Measurements from ENCODE around the gene TIRAP. TPM values are rescaled to one million over a fixed set of nuclear protein-coding genes. Genes with fewer than 3 reads are reported as not detected.

The TIRAP gene
- total and polyA plus RNA-seq, 2 donors (not counting 1 experiment from before 2014, with no cell fraction given): 4.8 to 5.4 TPM

DNA sequence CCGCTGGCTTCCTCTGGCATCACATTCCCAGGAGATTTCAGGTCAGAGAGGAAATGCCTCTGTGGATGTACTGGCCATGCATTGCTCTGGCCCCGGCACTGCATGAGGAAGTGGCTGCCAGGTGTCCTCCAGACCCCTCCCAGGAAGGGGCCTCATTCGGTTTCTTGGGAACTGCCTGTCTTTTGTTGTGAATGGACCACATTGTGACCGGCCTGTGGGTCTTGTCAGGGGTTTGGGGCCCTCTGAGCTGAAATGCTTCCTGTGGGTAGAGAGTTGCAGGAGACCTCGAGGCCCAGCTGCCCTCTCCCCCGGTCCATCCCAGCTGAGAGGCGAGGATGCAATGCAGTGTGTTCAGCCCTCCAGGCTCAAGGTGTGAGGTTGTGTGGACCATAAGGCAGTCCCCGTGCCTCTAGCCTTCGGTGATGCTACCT is 53.8 kb downstream of the TIRAP start:
- no peaks in the 10 kb centered on the region for H3K27me3 ChIP-seq (ENCODE audit: control insufficient read depth, insufficient read depth, low read length)
- no peak overlapping the region for H3K4me3 ChIP-seq (replicated peaks in 1 of 4; ENCODE audit: control extremely low read depth in 1 of 4, insufficient read depth in 1 of 4, low read depth in 3 of 4, low read length in 4 of 4)
- H3K27ac ChIP-seq (ENCODE audit: insufficient read depth, low read length): no peak overlapping the region
- H3K4me2 ChIP-seq (ENCODE audit: extremely low read depth, insufficient read depth, low read length): no peak overlapping the region
- H3K79me2 ChIP-seq (ENCODE audit: control insufficient read depth, insufficient read depth, low read length): no peaks in the 10 kb centered on the region
- peak in 1 of 2 donors; percentile 14 for DNase-seq (ENCODE audit: low read depth in 2 of 2)
- no peaks in the 10 kb centered on the region for H4K20me1 ChIP-seq (ENCODE audit: control insufficient read depth, extremely low read depth, insufficient read depth, low read length)
- no peak for TF ChIP-seq EZH2 (IDR thresholded peaks at IDR 0.05; ENCODE audit: low read length, missing control alignments)
- TF ChIP-seq, protein P1, sequence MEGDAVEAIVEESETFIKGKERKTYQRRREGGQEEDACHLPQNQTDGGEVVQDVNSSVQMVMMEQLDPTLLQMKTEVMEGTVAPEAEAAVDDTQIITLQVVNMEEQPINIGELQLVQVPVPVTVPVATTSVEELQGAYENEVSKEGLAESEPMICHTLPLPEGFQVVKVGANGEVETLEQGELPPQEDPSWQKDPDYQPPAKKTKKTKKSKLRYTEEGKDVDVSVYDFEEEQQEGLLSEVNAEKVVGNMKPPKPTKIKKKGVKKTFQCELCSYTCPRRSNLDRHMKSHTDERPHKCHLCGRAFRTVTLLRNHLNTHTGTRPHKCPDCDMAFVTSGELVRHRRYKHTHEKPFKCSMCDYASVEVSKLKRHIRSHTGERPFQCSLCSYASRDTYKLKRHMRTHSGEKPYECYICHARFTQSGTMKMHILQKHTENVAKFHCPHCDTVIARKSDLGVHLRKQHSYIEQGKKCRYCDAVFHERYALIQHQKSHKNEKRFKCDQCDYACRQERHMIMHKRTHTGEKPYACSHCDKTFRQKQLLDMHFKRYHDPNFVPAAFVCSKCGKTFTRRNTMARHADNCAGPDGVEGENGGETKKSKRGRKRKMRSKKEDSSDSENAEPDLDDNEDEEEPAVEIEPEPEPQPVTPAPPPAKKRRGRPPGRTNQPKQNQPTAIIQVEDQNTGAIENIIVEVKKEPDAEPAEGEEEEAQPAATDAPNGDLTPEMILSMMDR (conservative IDR thresholded peaks at IDR 0.05 in 1 of 2, IDR thresholded peaks at IDR 0.05 in 1 of 2; ENCODE audit: low read depth in 1 of 2, low read length in 2 of 2): no peak
- peaks cover 5% of the 10 kb centered on the region for H3K36me3 ChIP-seq (ENCODE audit: control insufficient read depth, insufficient read depth, low read length)
- no peak overlapping the region for H2AFZ ChIP-seq (ENCODE audit: low read length)
- no peak overlapping the region for H3K9ac ChIP-seq (ENCODE audit: insufficient read depth, low read length)
- H3K4me1 ChIP-seq (ENCODE audit: control insufficient read depth, extremely low read depth, insufficient read depth, low read length): peaks cover 18% of the 10 kb centered on the region
- no peaks in the 10 kb centered on the region for H3K9me3 ChIP-seq (ENCODE audit: control insufficient read depth, insufficient read depth, low read depth, low read length)

GRCh38 chr11:126337126-126337473 is 54.2 kb downstream of the TIRAP start:
- peaks cover 17% of the 10 kb centered on the region for H3K4me1 ChIP-seq (ENCODE audit: control insufficient read depth, extremely low read depth, insufficient read depth, low read length)
- no peak overlapping the region for H2AFZ ChIP-seq (ENCODE audit: low read length)
- H3K27ac ChIP-seq (ENCODE audit: insufficient read depth, low read length): no peak overlapping the region
- no peak overlapping the region for H3K4me2 ChIP-seq (ENCODE audit: extremely low read depth, insufficient read depth, low read length)
- no peaks in the 10 kb centered on the region for H3K27me3 ChIP-seq (ENCODE audit: control insufficient read depth, insufficient read depth, low read length)
- no peaks in the 10 kb centered on the region for H3K9me3 ChIP-seq (ENCODE audit: control insufficient read depth, insufficient read depth, low read depth, low read length)
- no peak for DNase-seq (ENCODE audit: low read depth in 2 of 2)
- TF ChIP-seq, protein P1 (conservative IDR thresholded peaks at IDR 0.05 in 1 of 2, IDR thresholded peaks at IDR 0.05 in 1 of 2; ENCODE audit: low read depth in 1 of 2, low read length in 2 of 2): no peak
- no peak for TF ChIP-seq EZH2 (IDR thresholded peaks at IDR 0.05; ENCODE audit: low read length, missing control alignments)
- no peak overlapping the region for H3K9ac ChIP-seq (ENCODE audit: insufficient read depth, low read length)
- H3K79me2 ChIP-seq (ENCODE audit: control insufficient read depth, insufficient read depth, low read length): no peaks in the 10 kb centered on the region
- H3K36me3 ChIP-seq (ENCODE audit: control insufficient read depth, insufficient read depth, low read length): peaks cover 5% of the 10 kb centered on the region
- no peaks in the 10 kb centered on the region for H4K20me1 ChIP-seq (ENCODE audit: control insufficient read depth, extremely low read depth, insufficient read depth, low read length)
- H3K4me3 ChIP-seq (replicated peaks in 1 of 4; ENCODE audit: control extremely low read depth in 1 of 4, insufficient read depth in 1 of 4, low read depth in 3 of 4, low read length in 4 of 4): no peak overlapping the region

- H3K4me2 ChIP-seq (ENCODE audit: extremely low read depth, insufficient read depth, low read length): no peak overlapping the region
- TF ChIP-seq EZH2 (IDR thresholded peaks at IDR 0.05; ENCODE audit: low read length, missing control alignments): no peak
- TF ChIP-seq, protein P1 (conservative IDR thresholded peaks at IDR 0.05 in 1 of 2, IDR thresholded peaks at IDR 0.05 in 1 of 2; ENCODE audit: low read depth in 1 of 2, low read length in 2 of 2): no peak
- H3K9me3 ChIP-seq (ENCODE audit: control insufficient read depth, insufficient read depth, low read depth, low read length): no peaks in the 10 kb centered on the region
- peaks cover 5% of the 10 kb centered on the region for H3K36me3 ChIP-seq (ENCODE audit: control insufficient read depth, insufficient read depth, low read length)
- H3K27ac ChIP-seq (ENCODE audit: insufficient read depth, low read length): no peak overlapping the region
- H4K20me1 ChIP-seq (ENCODE audit: control insufficient read depth, extremely low read depth, insufficient read depth, low read length): no peaks in the 10 kb centered on the region
- peaks cover 14% of the 10 kb centered on the region for H3K4me1 ChIP-seq (ENCODE audit: control insufficient read depth, extremely low read depth, insufficient read depth, low read length)
- H3K27me3 ChIP-seq (ENCODE audit: control insufficient read depth, insufficient read depth, low read length): no peaks in the 10 kb centered on the region
- no peak overlapping the region for H3K4me3 ChIP-seq (replicated peaks in 1 of 4; ENCODE audit: control extremely low read depth in 1 of 4, insufficient read depth in 1 of 4, low read depth in 3 of 4, low read length in 4 of 4)
- no peak for DNase-seq (ENCODE audit: low read depth in 2 of 2)
- H2AFZ ChIP-seq (ENCODE audit: low read length): no peak overlapping the region
- H3K79me2 ChIP-seq (ENCODE audit: control insufficient read depth, insufficient read depth, low read length): no peaks in the 10 kb centered on the region
- no peak overlapping the region for H3K9ac ChIP-seq (ENCODE audit: insufficient read depth, low read length)
Observed at GRCh38 chr11:126337474-126338241, 54.8 kb downstream of the TIRAP start.

Measured in fibroblast of lung (primary cell).